Measurements from ENCODE around the gene MEST.
"Not testable (repeated sequence)": the region's sequence is repeated elsewhere in the genome, so short reads cannot be mapped to it uniquely, and the experiment has no call there.

Gene MEST

DNA sequence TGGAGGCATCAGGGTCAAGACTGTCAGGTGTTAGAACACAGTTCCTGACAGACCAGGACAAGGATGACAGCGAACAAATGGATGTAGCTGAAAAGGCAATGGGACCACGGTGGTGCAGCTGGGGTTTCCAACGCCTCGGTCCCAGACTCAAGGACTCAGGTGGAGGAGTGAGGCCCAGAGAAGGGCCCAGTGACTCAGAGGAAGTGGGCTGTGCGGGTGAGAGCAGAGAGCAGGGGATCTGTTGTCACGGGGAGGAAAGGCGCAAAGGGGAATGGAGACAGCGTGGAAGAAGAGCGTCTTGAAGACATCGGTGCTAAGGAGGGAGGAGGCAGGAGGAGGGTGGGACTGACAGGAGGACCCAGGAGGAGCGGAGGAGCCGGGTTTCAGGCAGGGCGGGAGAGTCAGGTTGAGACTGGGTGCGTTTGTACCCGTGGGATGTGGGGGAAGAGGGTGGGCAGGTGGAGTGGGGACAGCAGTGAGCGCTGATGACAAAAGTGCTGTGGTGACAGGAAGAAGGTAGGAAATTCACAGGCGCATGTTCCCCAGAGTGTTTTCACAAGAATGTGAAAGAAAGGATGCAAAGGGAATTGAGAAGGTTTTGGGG is 36.0 kb downstream of the MEST start:
- not testable (repeated sequence) for DNase-seq

DNA sequence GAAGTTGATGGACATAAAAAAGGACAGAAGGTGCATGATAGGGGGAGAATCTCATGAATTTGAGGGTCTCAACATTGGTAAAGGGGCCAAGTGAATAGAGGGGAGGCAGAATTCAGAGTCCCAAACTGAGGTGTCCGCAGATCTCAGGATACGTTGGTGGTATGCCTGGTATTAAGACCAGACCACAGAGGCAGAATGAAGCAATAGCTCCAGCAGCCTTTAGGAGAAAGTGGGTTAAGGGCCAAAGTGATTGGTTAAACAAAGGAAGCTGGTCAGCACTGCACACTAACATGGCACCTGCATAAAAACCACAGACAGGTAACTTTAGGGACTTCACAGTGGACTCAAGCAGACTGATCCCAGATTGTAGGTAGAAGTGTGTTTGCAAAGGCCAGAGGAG is 37.5 kb downstream of the MEST start:
- DNase-seq, result no peak

DNA sequence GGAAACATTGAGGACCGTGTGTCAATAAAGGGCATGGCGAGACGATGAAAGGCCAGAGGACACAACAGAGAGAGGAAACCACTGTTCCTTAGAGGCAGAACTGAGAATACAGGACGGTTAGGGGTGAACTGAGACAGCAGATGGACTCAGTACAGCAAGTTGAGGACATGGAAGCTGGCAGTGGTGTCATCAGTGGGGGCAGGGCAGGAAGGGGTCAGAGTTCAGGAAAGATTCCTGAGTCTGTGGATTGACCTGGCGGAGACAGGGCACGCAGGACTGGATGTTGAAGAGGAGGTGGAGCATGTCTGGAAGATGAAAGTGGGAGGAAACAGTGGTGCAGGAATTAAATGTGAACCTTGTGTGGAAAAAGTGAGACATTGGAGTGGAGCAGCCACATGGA is 46.0 kb downstream of the MEST start:
- not testable (repeated sequence) for DNase-seq

DNA sequence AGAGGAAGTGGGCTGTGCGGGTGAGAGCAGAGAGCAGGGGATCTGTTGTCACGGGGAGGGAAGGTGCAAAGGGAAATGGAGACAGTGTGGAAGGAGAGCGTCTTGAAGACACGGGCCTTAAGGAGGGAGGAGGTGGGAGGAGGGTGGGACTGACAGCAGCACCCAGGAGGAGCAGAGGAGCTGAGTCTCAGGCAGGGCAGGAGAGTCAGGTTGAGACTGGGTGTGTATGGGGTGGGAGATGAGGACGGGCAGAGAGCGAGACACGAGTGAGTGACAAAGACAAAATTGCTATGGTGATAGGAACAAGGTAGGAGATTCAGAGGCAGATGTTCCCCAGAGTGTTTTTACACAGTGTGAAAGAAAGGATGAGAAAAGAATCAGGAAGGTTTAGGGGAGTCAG is 49.4 kb downstream of the MEST start:
- DNase-seq, result not testable (repeated sequence)

DNA sequence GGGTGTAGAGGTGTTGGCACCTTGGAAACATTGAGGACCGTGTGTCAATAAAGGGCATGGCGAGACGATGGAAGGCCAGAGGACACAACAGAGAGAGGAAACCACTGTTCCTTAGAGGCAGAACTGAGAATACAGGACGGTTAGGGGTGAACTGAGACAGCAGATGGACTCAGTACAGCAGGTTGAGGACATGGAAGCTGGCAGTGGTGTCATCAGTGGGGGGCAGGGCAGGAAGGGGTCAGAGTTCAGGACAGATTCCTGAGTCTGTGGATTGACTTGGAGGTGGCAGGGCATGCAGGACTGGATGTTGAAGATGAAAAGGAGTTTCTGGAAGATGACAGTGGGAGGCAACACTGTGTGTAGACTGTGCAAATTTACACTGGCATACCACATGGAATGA is 50.4 kb downstream of the MEST start:
- DNase-seq, result not testable (repeated sequence)

DNA sequence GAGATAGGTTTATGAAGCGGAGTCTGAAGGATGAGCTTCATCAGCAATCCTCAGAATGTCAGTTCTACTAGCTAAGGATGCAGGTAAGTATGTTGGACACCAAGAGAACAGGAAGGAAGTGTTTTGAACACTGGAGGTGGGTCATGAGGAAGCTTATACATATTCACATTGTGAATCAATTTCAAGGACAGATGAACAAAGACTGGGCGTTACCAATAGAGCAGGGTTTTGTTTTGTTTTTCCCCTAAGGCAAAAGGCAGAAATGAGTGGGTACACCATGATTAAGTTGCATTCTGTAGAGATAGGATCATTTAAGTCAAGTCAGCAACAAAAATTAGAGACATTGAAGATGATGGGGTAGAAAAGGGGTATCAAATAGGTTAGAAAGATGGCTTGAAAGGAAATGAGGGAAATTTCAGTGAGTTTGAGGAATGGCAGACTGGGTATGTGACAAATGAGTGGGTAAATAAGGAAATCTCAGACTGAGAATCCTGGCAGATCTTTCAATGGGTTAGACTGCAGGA is 51.7 kb downstream of the MEST start:
- DNase-seq, result no peak

DNA sequence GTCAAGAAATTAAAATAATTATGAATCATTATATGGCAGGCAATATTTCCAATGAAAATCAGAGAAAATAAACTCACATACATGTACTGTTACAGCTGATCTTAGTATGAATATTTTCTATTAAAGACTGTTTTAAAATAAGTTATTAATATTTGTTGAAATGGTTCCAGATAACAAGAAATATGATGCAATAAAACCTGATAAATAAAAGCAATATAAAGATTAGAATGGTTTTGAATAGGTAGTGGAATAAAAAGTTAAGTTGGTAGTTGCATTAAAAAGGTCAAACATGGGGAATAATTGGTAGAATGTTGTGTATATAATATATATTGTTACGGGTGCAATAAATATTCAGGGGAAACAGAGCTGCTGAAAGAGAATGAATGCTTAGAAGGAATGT is 52.5 kb downstream of the MEST start:
- DNase-seq, result no peak

DNA sequence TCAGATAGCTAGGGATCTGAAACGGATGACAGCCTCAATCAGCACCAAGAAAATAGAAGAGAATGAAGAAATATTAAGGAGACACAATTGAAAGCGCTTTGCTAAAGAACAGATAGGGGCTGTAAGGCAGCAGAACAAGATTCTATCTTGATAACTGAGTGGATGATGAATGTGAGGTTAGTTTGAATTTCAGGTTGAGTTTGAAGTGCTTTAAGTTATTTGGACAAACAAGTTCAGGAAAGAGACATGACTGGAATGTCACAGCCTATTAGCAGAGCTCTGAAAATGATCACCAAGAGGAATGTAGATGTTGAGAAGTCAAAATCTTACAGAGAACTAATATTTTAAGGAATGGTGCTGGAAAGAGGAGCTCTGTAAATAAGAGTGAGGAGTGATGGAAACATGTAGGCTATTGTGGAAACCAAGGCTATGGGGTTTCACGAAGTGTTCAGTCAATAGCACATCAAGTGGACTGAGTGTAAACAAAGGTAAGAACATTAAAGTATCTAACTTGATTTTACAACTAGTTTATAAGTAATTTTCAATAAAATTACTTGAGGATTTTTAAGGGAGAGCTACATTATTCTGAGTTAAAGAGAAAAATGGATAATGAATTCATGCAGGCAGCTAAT is 61.6 kb downstream of the MEST start:
- DNase-seq, result no peak

DNA sequence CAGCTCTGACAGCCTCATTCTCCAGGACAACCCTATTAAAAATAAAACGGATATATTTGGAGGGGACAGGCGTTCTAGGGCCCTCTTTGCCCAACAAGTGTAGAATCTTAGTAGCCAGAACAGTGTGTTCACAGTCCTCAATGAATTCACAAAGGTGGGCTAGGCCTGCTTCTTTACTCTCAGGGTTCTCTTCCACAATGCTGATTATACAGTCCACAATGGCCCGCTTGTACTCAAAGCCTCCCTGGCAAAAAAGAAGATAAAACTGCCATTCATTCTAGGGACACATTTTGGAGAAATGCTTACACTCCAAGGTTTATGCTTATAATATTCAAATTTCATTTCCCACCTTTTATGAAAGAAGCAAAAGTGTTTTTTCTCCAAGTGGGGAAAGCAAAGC is 62.6 kb downstream of the MEST start:
- DNase-seq, result no peak
